A673 (cell line): Measurements from ENCODE around the gene ZNF516.

Source experiments
- EZH2 ChIP-seq: fragments of 200-600 bp; sonication (generic); IDR thresholded peaks from 2 replicates; pipeline ENCODE4 v1.6.1; 2017; ENCODE audit warnings: borderline replicate concordance, low read depth, mild to moderate bottlenecking, mixed read lengths, antibody characterized with exemption, low read length; ENCODE audit not compliant: poor library complexity, severe bottlenecking
- TF ChIP-seq, protein P1 (sequence below): fragments of 300-800, 200-600 bp; sonication (generic); conservative IDR thresholded peaks from 2 replicates; pipeline ENCODE4 v1.5.1; 2017; ENCODE audit warnings: low read depth, mild to moderate bottlenecking, antibody characterized with exemption, low read length, moderate library complexity, mixed read lengths

DNA sequence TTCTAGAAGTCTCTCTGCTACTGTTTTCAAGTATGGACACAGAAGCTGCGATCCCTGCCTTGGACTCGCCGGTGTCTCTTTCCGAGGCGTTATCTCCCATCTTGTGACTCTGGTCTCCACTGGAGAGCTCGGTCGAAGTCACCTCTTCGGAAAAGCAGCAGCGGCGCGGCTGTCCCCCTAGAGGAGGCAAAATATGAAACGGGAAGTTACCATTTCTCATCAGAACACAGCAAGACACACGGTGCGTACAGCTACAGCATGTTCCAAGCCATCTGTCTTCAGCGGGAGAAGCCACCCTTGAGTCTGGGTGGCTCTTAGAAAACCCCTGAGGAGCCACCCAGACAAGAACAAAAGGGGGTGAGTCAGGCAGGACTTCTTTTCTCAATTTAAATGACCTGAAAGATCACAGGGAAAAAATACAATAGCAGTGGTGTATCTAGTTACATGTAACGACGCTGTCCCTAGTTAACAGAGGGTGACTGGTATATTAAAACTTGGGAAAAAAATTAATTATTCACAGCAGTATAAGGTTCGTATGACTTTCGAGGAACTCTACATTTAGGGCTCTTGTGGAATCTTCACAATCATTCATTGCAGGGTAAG lies 114.8 kb downstream of the ZNF516 start:
- TF ChIP-seq, protein P1, sequence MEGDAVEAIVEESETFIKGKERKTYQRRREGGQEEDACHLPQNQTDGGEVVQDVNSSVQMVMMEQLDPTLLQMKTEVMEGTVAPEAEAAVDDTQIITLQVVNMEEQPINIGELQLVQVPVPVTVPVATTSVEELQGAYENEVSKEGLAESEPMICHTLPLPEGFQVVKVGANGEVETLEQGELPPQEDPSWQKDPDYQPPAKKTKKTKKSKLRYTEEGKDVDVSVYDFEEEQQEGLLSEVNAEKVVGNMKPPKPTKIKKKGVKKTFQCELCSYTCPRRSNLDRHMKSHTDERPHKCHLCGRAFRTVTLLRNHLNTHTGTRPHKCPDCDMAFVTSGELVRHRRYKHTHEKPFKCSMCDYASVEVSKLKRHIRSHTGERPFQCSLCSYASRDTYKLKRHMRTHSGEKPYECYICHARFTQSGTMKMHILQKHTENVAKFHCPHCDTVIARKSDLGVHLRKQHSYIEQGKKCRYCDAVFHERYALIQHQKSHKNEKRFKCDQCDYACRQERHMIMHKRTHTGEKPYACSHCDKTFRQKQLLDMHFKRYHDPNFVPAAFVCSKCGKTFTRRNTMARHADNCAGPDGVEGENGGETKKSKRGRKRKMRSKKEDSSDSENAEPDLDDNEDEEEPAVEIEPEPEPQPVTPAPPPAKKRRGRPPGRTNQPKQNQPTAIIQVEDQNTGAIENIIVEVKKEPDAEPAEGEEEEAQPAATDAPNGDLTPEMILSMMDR: no peak
- no peak for TF ChIP-seq EZH2
